HCT116 (cell line): ENCODE measurements around the gene BRSK2. TPM values are rescaled to one million over a fixed set of nuclear protein-coding genes. Genes with fewer than 3 reads are reported as not detected.
A peak's percentile ranks its signal among the peaks of the same experiment; 100 is the strongest.

Experiments used
- ATAC-seq: fragments of 200-7000 bp; cut with Tn5 transposase; 2 replicates; pipeline ENCODE4 v1.9.1; 2020; ENCODE audit warnings: mild to moderate bottlenecking, moderate library complexity
- BruUV-seq: library from RNA; stranded (reverse); fragments of 400-500 nt; replicated peaks from 2 replicates; lab custom pipeline; 2021; lab: Mats Ljungman, UMichigan
- CTCF ChIA-PET: fragments of 300-600 bp; sonication (Branson Sonifier 250); formaldehyde crosslinking; loops from one replicate; lab custom pipeline; 2021; ENCODE audit warnings: antibody characterized with exemption; lab: Charles Lee
- POLR2A ChIA-PET: fragments of 300-600, 350-600 bp; sonication (Branson Sonifier 250); formaldehyde crosslinking; loops from one replicate; lab custom pipeline; 2021; ENCODE audit warnings: antibody characterized with exemption; lab: Charles Lee
- RAD21 ChIA-PET, 2 experiments: fragments of 300-600 bp; sonication (Branson Sonifier 250); formaldehyde crosslinking; loops; one replicate each; lab custom pipeline; 2023; ENCODE audit warnings: low total read pairs in 2 of 2; ENCODE audit not compliant: uncharacterized antibody in 2 of 2, unreplicated experiment in 2 of 2, low non-redundant PET in 1 of 2; lab: Charles Lee
- DNase-seq: peaks from one replicate; pipeline ENCODE4 v3.0.0-alpha.2; 2010; ENCODE audit warnings: low read depth, low spot score
- H2AFZ ChIP-seq: fragments of 200-600 bp; shearing (Covaris generic), sonication (generic); 2 replicates; pipeline ENCODE4 v1.6.1; 2017; ENCODE audit warnings: low read depth, mixed run types, mixed read lengths, antibody characterized with exemption, low read length; ENCODE audit not compliant: poor library complexity, severe bottlenecking
- H3K27ac ChIP-seq: 2 replicates; pipeline ENCODE4 v1.5.1; 2012; ENCODE audit warnings: low read depth, low read length
- H3K27me3 ChIP-seq: fragments of 200-600 bp; sonication (generic); 2 replicates; pipeline ENCODE4 v1.6.1; 2016; ENCODE audit warnings: mixed run types, low read length, mixed read lengths; ENCODE audit not compliant: insufficient read depth
- H3K36me3 ChIP-seq, 2 experiments: fragments of 200-500 bp in 1 of 2; fragments of 200-600 bp in 1 of 2; sonication (Bioruptor generic) in 1 of 2; sonication (generic) in 1 of 2; 2 replicates each; pipeline versions ENCODE4 v1.5.1 to v1.6.1; 2014 to 2016; ENCODE audit warnings: low read length in 2 of 2, inconsistent platforms in 1 of 2, mixed read lengths in 1 of 2, mixed run types in 1 of 2; ENCODE audit not compliant: insufficient read depth in 2 of 2, control insufficient read depth in 1 of 2
- H3K4me1 ChIP-seq, 2 experiments: fragments of 200-600 bp in 1 of 2; sonication (generic) in 1 of 2; 2 replicates each; pipeline versions ENCODE4 v1.5.1 to v1.6.1; 2012 to 2017; ENCODE audit warnings: low read length in 2 of 2, inconsistent platforms in 1 of 2, mild to moderate bottlenecking in 1 of 2, mixed read lengths in 1 of 2, mixed run types in 1 of 2, moderate library complexity in 1 of 2; ENCODE audit not compliant: insufficient read depth in 2 of 2, control insufficient read depth in 1 of 2
- H3K4me2 ChIP-seq: fragments of 200-600 bp; sonication (generic); 2 replicates; pipeline ENCODE4 v1.6.1; 2017; ENCODE audit warnings: mixed run types, low read length, mixed read lengths
- H3K4me3 ChIP-seq, 2 experiments: fragments of 200-600 bp in 1 of 2; sonication (generic) in 1 of 2; replicated peaks in 1 of 2; 2 replicates each; pipeline ENCODE4 v1.5.1; 2011 to 2016; ENCODE audit warnings: low read length in 2 of 2, control low read depth in 1 of 2, low read depth in 1 of 2, mild to moderate bottlenecking in 1 of 2, mixed read lengths in 1 of 2, mixed run types in 1 of 2
- H3K79me2 ChIP-seq: fragments of 200-600 bp; sonication (generic); 2 replicates; pipeline ENCODE4 v1.6.1; 2017; ENCODE audit warnings: mild to moderate bottlenecking, mixed run types, low read length, moderate library complexity, mixed read lengths; ENCODE audit not compliant: insufficient read depth
- H3K9ac ChIP-seq: fragments of 200-600 bp; sonication (generic); 2 replicates; pipeline ENCODE4 v1.6.1; 2016; ENCODE audit warnings: low read length, mixed read lengths
- H3K9me2 ChIP-seq: fragments of 200-600 bp; sonication (generic), shearing (Covaris generic); 2 replicates; pipeline ENCODE4 v1.6.1; 2017; ENCODE audit warnings: mixed run types, mild to moderate bottlenecking, moderate library complexity; ENCODE audit not compliant: insufficient read depth
- H3K9me3 ChIP-seq, 2 experiments: fragments of 200-500 bp in 1 of 2; fragments of 200-600 bp in 1 of 2; sonication (Bioruptor generic) in 1 of 2; sonication (generic) in 1 of 2; 2 replicates each; pipeline ENCODE4 v1.6.1; 2014 to 2017; ENCODE audit warnings: low read length in 2 of 2, mixed read lengths in 2 of 2, inconsistent platforms in 1 of 2, low read depth in 1 of 2, mild to moderate bottlenecking in 1 of 2, mixed run types in 1 of 2, moderate library complexity in 1 of 2; ENCODE audit not compliant: control insufficient read depth in 1 of 2, insufficient read depth in 1 of 2
- H4K20me1 ChIP-seq: fragments of 200-600 bp; sonication (generic), shearing (Covaris generic); 2 replicates; pipeline ENCODE4 v1.6.1; 2017; ENCODE audit warnings: mixed run types, mild to moderate bottlenecking, moderate library complexity; ENCODE audit not compliant: insufficient read depth
- CBX3 ChIP-seq: IDR thresholded peaks from 2 replicates; pipeline ENCODE4 v1.6.1; 2012; ENCODE audit warnings: low read depth
- CEBPB ChIP-seq: IDR thresholded peaks from 2 replicates; pipeline ENCODE4 v1.6.1; 2012; ENCODE audit warnings: low read depth
- EGR1 ChIP-seq: IDR thresholded peaks from 2 replicates; pipeline ENCODE4 v1.6.1; 2012; ENCODE audit warnings: low read depth
- ELF1 ChIP-seq: IDR thresholded peaks from 2 replicates; pipeline ENCODE4 v1.6.1; 2012; ENCODE audit warnings: low read depth, borderline replicate concordance
- EZH2 ChIP-seq: fragments of 200-600 bp; sonication (generic); IDR thresholded peaks from 2 replicates; pipeline ENCODE4 v1.6.1; 2017; ENCODE audit warnings: antibody characterized with exemption, mixed run types
- FOSL1 ChIP-seq: IDR thresholded peaks from 2 replicates; pipeline ENCODE4 v1.6.1; 2012; ENCODE audit warnings: low read depth
- POLR2A ChIP-seq: IDR thresholded peaks from 2 replicates; pipeline ENCODE4 v1.7.0; 2011; ENCODE audit warnings: borderline replicate concordance; ENCODE audit not compliant: insufficient read depth, insufficient read length; ENCODE audit errors: extremely low read depth
- POLR2AphosphoS5 ChIP-seq: IDR thresholded peaks from 2 replicates; pipeline ENCODE4 v1.6.1; 2011; ENCODE audit warnings: mild to moderate bottlenecking, low read depth, low read length, moderate library complexity
- SIN3A ChIP-seq: IDR thresholded peaks from 2 replicates; pipeline ENCODE4 v1.6.1; 2012; ENCODE audit warnings: low read depth
- SRF ChIP-seq: IDR thresholded peaks from 2 replicates; pipeline ENCODE4 v1.6.1; 2012; ENCODE audit warnings: low read depth
- YY1 ChIP-seq: IDR thresholded peaks from 2 replicates; pipeline ENCODE4 v1.6.1; 2011; ENCODE audit warnings: low read length, low read depth, moderate library complexity, mild to moderate bottlenecking; ENCODE audit not compliant: insufficient replicate concordance; ENCODE audit errors: extremely low read depth
- ZFX ChIP-seq: fragments of 450-650 bp; IDR thresholded peaks from 2 replicates; pipeline ENCODE4 v1.6.1; 2017
- ZNF274 ChIP-seq: fragments of 200-500 bp; sonication (Bioruptor generic); IDR thresholded peaks from 2 replicates; pipeline ENCODE4 v1.6.1; 2014; ENCODE audit warnings: mild to moderate bottlenecking, low read depth, low read length, inconsistent platforms
- intact Hi-C: fragments of 100-400 bp; cut with micrococcal nuclease; formaldehyde crosslinking; loops from 2 replicates; pipeline ENCODE4 v1.10.0; 2022
- total RNA-seq: library from RNA; stranded (reverse); gene quantifications from one replicate; pipeline ENCODE4 v1.2.1, GENCODE V29; 2021; ENCODE audit not compliant: unreplicated experiment
- TF ChIP-seq, protein P1 (sequence below): IDR thresholded peaks from 2 replicates; pipeline ENCODE4 v1.6.1; 2012
- TF ChIP-seq, protein P2 (sequence below): IDR thresholded peaks from 2 replicates; pipeline ENCODE4 v1.6.1; 2012
- TF ChIP-seq, protein P3 (sequence below): IDR thresholded peaks from 2 replicates; pipeline ENCODE4 v1.6.1; 2011; ENCODE audit warnings: mild to moderate bottlenecking, low read length, moderate library complexity; ENCODE audit not compliant: insufficient replicate concordance; ENCODE audit errors: extremely low read depth

The BRSK2 gene
- total RNA-seq, 1 experiment from 2014 or later = 14.0 TPM

DNA sequence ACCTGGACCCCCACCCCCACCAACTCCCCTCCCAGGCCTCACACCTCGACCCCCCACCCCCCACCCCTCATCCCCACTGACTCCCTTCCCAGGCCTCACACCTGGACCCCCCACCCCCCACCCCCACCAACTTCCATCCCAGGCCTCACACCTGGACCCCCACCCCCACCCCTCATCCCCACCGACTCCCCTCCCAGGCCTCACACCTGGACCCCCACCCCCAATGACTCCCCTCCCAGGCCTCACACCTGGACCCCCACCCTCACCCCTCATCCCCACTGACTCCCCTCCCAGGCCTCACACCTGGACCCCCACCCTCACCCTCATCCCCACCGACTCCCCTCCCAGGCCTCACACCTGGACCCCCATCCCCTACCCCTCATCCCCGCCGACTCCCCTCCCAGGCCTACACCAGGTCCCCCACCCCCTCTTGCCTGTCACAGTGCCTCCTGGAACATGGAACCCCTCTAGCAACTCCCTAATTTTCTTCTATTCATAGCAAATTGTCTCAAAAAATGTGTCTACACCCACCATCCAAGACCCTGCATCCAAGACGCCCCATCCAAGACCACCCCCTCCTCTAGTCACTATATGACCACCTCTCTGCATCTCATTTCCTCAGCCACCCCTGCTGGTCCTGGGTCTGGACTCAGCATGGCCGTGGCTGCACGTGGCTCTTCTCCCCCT lies 36.9 kb upstream of the BRSK2 start:
- TF ChIP-seq ZNF274 (no peak), SRF (no peak), YY1 (no peak), FOSL1 (no peak), CEBPB (no peak), ZFX (no peak), POLR2A (no peak), ELF1 (no peak), EZH2 (no peak), EGR1 (no peak), SIN3A (no peak), CBX3 (no peak), POLR2AphosphoS5 (no peak)
- TF ChIP-seq, protein P1, sequence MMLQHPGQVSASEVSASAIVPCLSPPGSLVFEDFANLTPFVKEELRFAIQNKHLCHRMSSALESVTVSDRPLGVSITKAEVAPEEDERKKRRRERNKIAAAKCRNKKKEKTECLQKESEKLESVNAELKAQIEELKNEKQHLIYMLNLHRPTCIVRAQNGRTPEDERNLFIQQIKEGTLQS = no peak
- TF ChIP-seq, protein P2, sequence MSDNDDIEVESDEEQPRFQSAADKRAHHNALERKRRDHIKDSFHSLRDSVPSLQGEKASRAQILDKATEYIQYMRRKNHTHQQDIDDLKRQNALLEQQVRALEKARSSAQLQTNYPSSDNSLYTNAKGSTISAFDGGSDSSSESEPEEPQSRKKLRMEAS = no peak
- TF ChIP-seq, protein P3, sequence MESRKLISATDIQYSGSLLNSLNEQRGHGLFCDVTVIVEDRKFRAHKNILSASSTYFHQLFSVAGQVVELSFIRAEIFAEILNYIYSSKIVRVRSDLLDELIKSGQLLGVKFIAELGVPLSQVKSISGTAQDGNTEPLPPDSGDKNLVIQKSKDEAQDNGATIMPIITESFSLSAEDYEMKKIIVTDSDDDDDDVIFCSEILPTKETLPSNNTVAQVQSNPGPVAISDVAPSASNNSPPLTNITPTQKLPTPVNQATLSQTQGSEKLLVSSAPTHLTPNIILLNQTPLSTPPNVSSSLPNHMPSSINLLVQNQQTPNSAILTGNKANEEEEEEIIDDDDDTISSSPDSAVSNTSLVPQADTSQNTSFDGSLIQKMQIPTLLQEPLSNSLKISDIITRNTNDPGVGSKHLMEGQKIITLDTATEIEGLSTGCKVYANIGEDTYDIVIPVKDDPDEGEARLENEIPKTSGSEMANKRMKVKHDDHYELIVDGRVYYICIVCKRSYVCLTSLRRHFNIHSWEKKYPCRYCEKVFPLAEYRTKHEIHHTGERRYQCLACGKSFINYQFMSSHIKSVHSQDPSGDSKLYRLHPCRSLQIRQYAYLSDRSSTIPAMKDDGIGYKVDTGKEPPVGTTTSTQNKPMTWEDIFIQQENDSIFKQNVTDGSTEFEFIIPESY = no peak
- Histone ChIP-seq H3K27ac (no peak overlapping the region), H3K27me3 (no peaks in the 10 kb centered on the region), H3K9ac (no peak overlapping the region), H4K20me1 (no peaks in the 10 kb centered on the region), H3K79me2 (no peaks in the 10 kb centered on the region), H3K9me3 (no peaks in the 10 kb centered on the region), H2AFZ (no peak overlapping the region), H3K4me2 (no peak overlapping the region), H3K9me2 (no peaks in the 10 kb centered on the region), H3K4me3 (no peak overlapping the region), H3K36me3 (no peaks in the 10 kb centered on the region), H3K4me1 (no peaks in the 10 kb centered on the region)
- intact Hi-C loops = no loop called here
- CTCF ChIA-PET = no interaction called here
- ATAC-seq (no peak), DNase-seq (peak; percentile 40)
- POLR2A ChIA-PET = no interaction called here
- BruUV-seq = no TSS peak
- RAD21 ChIA-PET = no interaction called here
